Measurements from ENCODE around the gene GALM.

Gene GALM

GRCh38 chr2:38652431-38653273 lies 13.3 kb upstream of the GALM start:
- Histone ChIP-seq H3K36me3 (ENCODE audit: control insufficient read depth in 1 of 2, insufficient read depth in 2 of 2, low read length in 2 of 2) (no peaks in the 10 kb centered on the region), H3K4me3 (ENCODE audit: low read depth in 1 of 2, low read length in 2 of 2) (no peak overlapping the region), H3K27ac (ENCODE audit: low read length) (peak overlapping the region; percentile 46), H3K27me3 (ENCODE audit: low read depth, low read length) (no peaks in the 10 kb centered on the region), H3K9me3 (ENCODE audit: control insufficient read depth in 1 of 2, low read length in 2 of 2) (no peaks in the 10 kb centered on the region), H3K4me1 (ENCODE audit: control insufficient read depth in 1 of 2, insufficient read depth in 2 of 2, low read length in 2 of 2) (no peaks in the 10 kb centered on the region)

- H3K4me3 ChIP-seq (ENCODE audit: low read depth in 1 of 2, low read length in 2 of 2), result no peak overlapping the region
- no peaks in the 10 kb centered on the region for H3K4me1 ChIP-seq (ENCODE audit: control insufficient read depth in 1 of 2, insufficient read depth in 2 of 2, low read length in 2 of 2)
- no peaks in the 10 kb centered on the region for H3K27me3 ChIP-seq (ENCODE audit: low read depth, low read length)
- H3K36me3 ChIP-seq (ENCODE audit: control insufficient read depth in 1 of 2, insufficient read depth in 2 of 2, low read length in 2 of 2), result no peaks in the 10 kb centered on the region
- no peak overlapping the region for H3K27ac ChIP-seq (ENCODE audit: low read length)
- H3K9me3 ChIP-seq (ENCODE audit: control insufficient read depth in 1 of 2, low read length in 2 of 2), result no peaks in the 10 kb centered on the region
These were observed 12.6 kb upstream of the GALM start for GRCh38 chr2:38653380-38653714.

GRCh38 chr2:38653715-38654527 lies 12.0 kb upstream of the GALM start:
- H3K36me3 ChIP-seq (ENCODE audit: control insufficient read depth in 1 of 2, insufficient read depth in 2 of 2, low read length in 2 of 2), result no peaks in the 10 kb centered on the region
- no peaks in the 10 kb centered on the region for H3K27me3 ChIP-seq (ENCODE audit: low read depth, low read length)
- H3K9me3 ChIP-seq (ENCODE audit: control insufficient read depth in 1 of 2, low read length in 2 of 2), result no peaks in the 10 kb centered on the region
- H3K4me1 ChIP-seq (ENCODE audit: control insufficient read depth in 1 of 2, insufficient read depth in 2 of 2, low read length in 2 of 2), result no peaks in the 10 kb centered on the region
- no peak overlapping the region for H3K4me3 ChIP-seq (ENCODE audit: low read depth in 1 of 2, low read length in 2 of 2)
- no peak overlapping the region for H3K27ac ChIP-seq (ENCODE audit: low read length)

GRCh38 chr2:38654528-38655381 lies 11.2 kb upstream of the GALM start:
- H3K4me3 ChIP-seq (ENCODE audit: low read depth in 1 of 2, low read length in 2 of 2), result no peak overlapping the region
- H3K9me3 ChIP-seq (ENCODE audit: control insufficient read depth in 1 of 2, low read length in 2 of 2), result no peaks in the 10 kb centered on the region
- H3K36me3 ChIP-seq (ENCODE audit: control insufficient read depth in 1 of 2, insufficient read depth in 2 of 2, low read length in 2 of 2), result no peaks in the 10 kb centered on the region
- H3K4me1 ChIP-seq (ENCODE audit: control insufficient read depth in 1 of 2, insufficient read depth in 2 of 2, low read length in 2 of 2), result no peaks in the 10 kb centered on the region
- no peaks in the 10 kb centered on the region for H3K27me3 ChIP-seq (ENCODE audit: low read depth, low read length)
- H3K27ac ChIP-seq (ENCODE audit: low read length), result no peak overlapping the region

DNA sequence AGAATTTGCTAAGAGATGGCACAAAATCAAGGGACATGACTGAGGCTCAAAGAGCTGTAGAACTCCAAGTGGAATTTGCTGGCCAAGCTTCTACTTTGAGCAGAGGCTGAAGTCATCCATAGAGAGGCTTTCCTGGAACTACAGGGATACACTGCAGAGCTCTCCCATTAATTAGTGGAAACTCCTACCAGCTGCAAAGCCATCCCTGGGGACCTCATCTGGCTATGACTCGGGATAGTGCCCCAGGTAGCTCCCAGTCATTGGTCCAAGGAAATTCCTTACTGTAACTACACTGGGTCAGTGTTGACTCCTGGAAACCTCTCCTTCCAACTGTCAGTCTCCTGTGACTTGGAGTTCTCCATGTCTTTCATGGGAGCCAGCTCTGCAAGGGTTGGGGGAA lies 10.5 kb upstream of the GALM start:
- Histone ChIP-seq H3K36me3 (ENCODE audit: control insufficient read depth in 1 of 2, insufficient read depth in 2 of 2, low read length in 2 of 2) (no peaks in the 10 kb centered on the region), H3K27ac (ENCODE audit: low read length) (no peak overlapping the region), H3K27me3 (ENCODE audit: low read depth, low read length) (no peaks in the 10 kb centered on the region), H3K4me1 (ENCODE audit: control insufficient read depth in 1 of 2, insufficient read depth in 2 of 2, low read length in 2 of 2) (no peaks in the 10 kb centered on the region), H3K9me3 (ENCODE audit: control insufficient read depth in 1 of 2, low read length in 2 of 2) (no peaks in the 10 kb centered on the region), H3K4me3 (ENCODE audit: low read depth in 1 of 2, low read length in 2 of 2) (no peak overlapping the region)

GRCh38 chr2:38656866-38657480 lies 8.9 kb upstream of the GALM start:
- no peaks in the 10 kb centered on the region for H3K36me3 ChIP-seq (ENCODE audit: control insufficient read depth in 1 of 2, insufficient read depth in 2 of 2, low read length in 2 of 2)
- H3K4me1 ChIP-seq (ENCODE audit: control insufficient read depth in 1 of 2, insufficient read depth in 2 of 2, low read length in 2 of 2), result no peaks in the 10 kb centered on the region
- H3K9me3 ChIP-seq (ENCODE audit: control insufficient read depth in 1 of 2, low read length in 2 of 2), result no peaks in the 10 kb centered on the region
- no peak overlapping the region for H3K4me3 ChIP-seq (ENCODE audit: low read depth in 1 of 2, low read length in 2 of 2)
- no peaks in the 10 kb centered on the region for H3K27me3 ChIP-seq (ENCODE audit: low read depth, low read length)
- no peak overlapping the region for H3K27ac ChIP-seq (ENCODE audit: low read length)

DNA sequence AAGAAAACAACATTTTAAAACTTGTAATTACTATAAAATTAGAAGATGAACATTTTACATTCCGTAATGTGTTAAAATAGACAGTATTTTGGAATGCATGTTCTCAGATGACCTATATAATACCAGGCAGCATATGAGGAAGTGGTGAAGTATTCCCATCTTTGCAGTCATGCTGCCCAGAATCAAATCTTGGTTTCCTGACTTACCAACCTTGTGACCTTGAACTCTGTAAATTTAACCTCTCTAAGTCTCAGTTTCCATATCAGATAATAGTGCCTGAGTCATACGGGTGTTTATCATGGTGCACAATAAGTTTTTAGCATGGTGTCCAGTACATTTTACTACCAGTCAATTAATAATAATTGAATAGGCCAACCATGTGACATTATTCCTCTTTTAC lies 7.3 kb upstream of the GALM start:
- no peak overlapping the region for H3K4me3 ChIP-seq (ENCODE audit: low read depth in 1 of 2, low read length in 2 of 2)
- no peaks in the 10 kb centered on the region for H3K36me3 ChIP-seq (ENCODE audit: control insufficient read depth in 1 of 2, insufficient read depth in 2 of 2, low read length in 2 of 2)
- no peaks in the 10 kb centered on the region for H3K9me3 ChIP-seq (ENCODE audit: control insufficient read depth in 1 of 2, low read length in 2 of 2)
- no peaks in the 10 kb centered on the region for H3K27me3 ChIP-seq (ENCODE audit: low read depth, low read length)
- no peaks in the 10 kb centered on the region for H3K4me1 ChIP-seq (ENCODE audit: control insufficient read depth in 1 of 2, insufficient read depth in 2 of 2, low read length in 2 of 2)
- H3K27ac ChIP-seq (ENCODE audit: low read length), result no peak overlapping the region

GRCh38 chr2:38659115-38659514 lies 6.8 kb upstream of the GALM start:
- no peaks in the 10 kb centered on the region for H3K9me3 ChIP-seq (ENCODE audit: control insufficient read depth in 1 of 2, low read length in 2 of 2)
- no peaks in the 10 kb centered on the region for H3K36me3 ChIP-seq (ENCODE audit: control insufficient read depth in 1 of 2, insufficient read depth in 2 of 2, low read length in 2 of 2)
- H3K27ac ChIP-seq (ENCODE audit: low read length), result no peak overlapping the region
- no peaks in the 10 kb centered on the region for H3K4me1 ChIP-seq (ENCODE audit: control insufficient read depth in 1 of 2, insufficient read depth in 2 of 2, low read length in 2 of 2)
- H3K27me3 ChIP-seq (ENCODE audit: low read depth, low read length), result no peaks in the 10 kb centered on the region
- no peak overlapping the region for H3K4me3 ChIP-seq (ENCODE audit: low read depth in 1 of 2, low read length in 2 of 2)

DNA sequence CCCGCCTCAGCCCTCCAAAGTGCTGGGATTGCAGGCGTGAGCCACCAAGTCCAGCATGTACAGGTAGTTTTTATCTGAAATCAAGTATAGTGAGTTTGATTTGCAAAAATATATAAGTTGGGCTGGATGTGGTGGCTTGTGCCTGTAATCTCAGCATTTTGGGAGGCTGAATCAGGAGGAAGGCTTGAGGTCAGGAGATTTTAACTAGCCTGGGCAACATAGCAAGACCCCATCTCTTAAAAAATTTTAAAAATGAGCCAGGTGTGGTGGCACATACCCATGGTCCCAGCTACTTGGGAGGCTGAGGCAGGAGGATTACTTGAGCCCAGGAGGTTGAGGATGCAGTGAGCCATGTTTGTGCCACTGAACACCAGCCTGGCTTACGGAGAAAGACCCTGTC lies 5.6 kb upstream of the GALM start:
- no peak overlapping the region for H3K27ac ChIP-seq (ENCODE audit: low read length)
- H3K27me3 ChIP-seq (ENCODE audit: low read depth, low read length), result no peaks in the 10 kb centered on the region
- no peak overlapping the region for H3K4me3 ChIP-seq (ENCODE audit: low read depth in 1 of 2, low read length in 2 of 2)
- no peaks in the 10 kb centered on the region for H3K9me3 ChIP-seq (ENCODE audit: control insufficient read depth in 1 of 2, low read length in 2 of 2)
- no peaks in the 10 kb centered on the region for H3K36me3 ChIP-seq (ENCODE audit: control insufficient read depth in 1 of 2, insufficient read depth in 2 of 2, low read length in 2 of 2)
- no peaks in the 10 kb centered on the region for H3K4me1 ChIP-seq (ENCODE audit: control insufficient read depth in 1 of 2, insufficient read depth in 2 of 2, low read length in 2 of 2)

DNA sequence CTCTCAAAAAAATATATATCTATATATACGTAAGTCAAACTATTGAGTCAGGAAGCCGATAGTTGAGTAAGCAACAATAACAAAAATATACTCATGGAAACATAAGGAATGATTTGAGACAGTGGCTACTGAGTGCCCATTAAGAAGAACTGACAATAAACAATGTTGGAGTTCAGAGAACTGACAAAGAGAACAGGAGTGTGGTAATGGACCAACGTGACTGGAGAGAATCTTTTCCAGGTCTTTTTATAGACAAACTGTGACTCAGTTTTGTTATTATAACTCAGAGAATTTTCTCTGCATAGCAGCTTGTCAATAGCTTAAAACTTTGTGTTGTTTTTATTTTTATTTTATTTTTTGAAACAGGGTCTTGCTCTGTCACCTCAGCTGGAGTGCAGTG lies 4.6 kb upstream of the GALM start:
- H3K4me3 ChIP-seq (ENCODE audit: low read depth in 1 of 2, low read length in 2 of 2), result no peak overlapping the region
- no peak overlapping the region for H3K27ac ChIP-seq (ENCODE audit: low read length)
- H3K27me3 ChIP-seq (ENCODE audit: low read depth, low read length), result no peaks in the 10 kb centered on the region
- no peaks in the 10 kb centered on the region for H3K4me1 ChIP-seq (ENCODE audit: control insufficient read depth in 1 of 2, insufficient read depth in 2 of 2, low read length in 2 of 2)
- no peaks in the 10 kb centered on the region for H3K9me3 ChIP-seq (ENCODE audit: control insufficient read depth in 1 of 2, low read length in 2 of 2)
- no peaks in the 10 kb centered on the region for H3K36me3 ChIP-seq (ENCODE audit: control insufficient read depth in 1 of 2, insufficient read depth in 2 of 2, low read length in 2 of 2)

- peak overlapping the region; percentile 82 for H3K27ac ChIP-seq (ENCODE audit: low read length)
- H3K27me3 ChIP-seq (ENCODE audit: low read depth, low read length), result no peaks in the 10 kb centered on the region
- H3K9me3 ChIP-seq (ENCODE audit: control insufficient read depth in 1 of 2, low read length in 2 of 2), result no peaks in the 10 kb centered on the region
- peaks cover 6 to 16% of the 10 kb centered on the region in 2 donors for H3K4me1 ChIP-seq (ENCODE audit: control insufficient read depth in 1 of 2, insufficient read depth in 2 of 2, low read length in 2 of 2)
- H3K4me3 ChIP-seq (ENCODE audit: low read depth in 1 of 2, low read length in 2 of 2), result peak overlapping the region; percentile 88 to 94
- H3K36me3 ChIP-seq (ENCODE audit: control insufficient read depth in 1 of 2, insufficient read depth in 2 of 2, low read length in 2 of 2), result no peaks in the 10 kb centered on the region
These were observed 619 bp downstream of the GALM start for GRCh38 chr2:38666556-38666910.
